Stimulated activated CD4-positive, alpha-beta T cell treated with anti-CD3 and anti-CD28 coated beads, Interleukin-15, amount 100 ng/mL, for 48 hours (primary cell): Measurements from ENCODE around the gene DSCAML1.
"Not testable (repeated sequence)": the region's sequence is repeated elsewhere in the genome, so short reads cannot be mapped to it uniquely, and the experiment has no call there.

Experiments
- DNase-seq, 2 donors: peaks; one replicate each; pipeline ENCODE4 v3.0.0-alpha.2; 2020; ENCODE audit warnings: low read depth in 2 of 2

The DSCAML1 gene

GRCh38 chr11:117407016-117407415 is 390.0 kb downstream of the DSCAML1 start:
- no peak for DNase-seq

GRCh38 chr11:117405898-117406297 is 391.1 kb downstream of the DSCAML1 start:
- not testable (repeated sequence) for DNase-seq

- not testable (repeated sequence) for DNase-seq
These were observed 397.7 kb downstream of the DSCAML1 start for GRCh38 chr11:117399100-117399840.

GRCh38 chr11:117398618-117399017 is 398.4 kb downstream of the DSCAML1 start:
- not testable (repeated sequence) for DNase-seq

- no peak for DNase-seq
These were observed 400.0 kb downstream of the DSCAML1 start for GRCh38 chr11:117396970-117397369.

GRCh38 chr11:117395476-117395875 is 401.5 kb downstream of the DSCAML1 start:
- DNase-seq = no peak

GRCh38 chr11:117394221-117394925 is 402.6 kb downstream of the DSCAML1 start:
- DNase-seq = no peak

- no peak for DNase-seq
These were observed 404.0 kb downstream of the DSCAML1 start for GRCh38 chr11:117392979-117393378.

- DNase-seq = no peak
These were observed 404.9 kb downstream of the DSCAML1 start for GRCh38 chr11:117392001-117392690.

- no peak for DNase-seq
These were observed 405.8 kb downstream of the DSCAML1 start for GRCh38 chr11:117391181-117391580.

- no peak for DNase-seq
These were observed 406.3 kb downstream of the DSCAML1 start for GRCh38 chr11:117390743-117391142.

- DNase-seq = no peak
These were observed 408.8 kb downstream of the DSCAML1 start for GRCh38 chr11:117387992-117388755.

GRCh38 chr11:117385906-117386305 is 411.1 kb downstream of the DSCAML1 start:
- no peak for DNase-seq

- no peak for DNase-seq
These were observed 411.5 kb downstream of the DSCAML1 start for GRCh38 chr11:117385471-117385870.

- DNase-seq = no peak
These were observed 413.0 kb downstream of the DSCAML1 start for GRCh38 chr11:117384045-117384444.

- no peak for DNase-seq
These were observed 414.3 kb downstream of the DSCAML1 start for GRCh38 chr11:117382746-117383145.

- DNase-seq = no peak
These were observed 415.3 kb downstream of the DSCAML1 start for GRCh38 chr11:117381481-117382387.

- DNase-seq = no peak
These were observed 416.3 kb downstream of the DSCAML1 start for GRCh38 chr11:117380676-117381075.

GRCh38 chr11:117378976-117379865 is 417.8 kb downstream of the DSCAML1 start:
- no peak for DNase-seq
